ENCODE results near the gene CCNQ. TPM values are rescaled to one million over a fixed set of nuclear protein-coding genes. Genes with fewer than 3 reads are reported as not detected.

The CCNQ gene
- total RNA-seq, 4 donors from 2014 or later, result 18.0 to 32.2 (median 23.9) TPM

DNA sequence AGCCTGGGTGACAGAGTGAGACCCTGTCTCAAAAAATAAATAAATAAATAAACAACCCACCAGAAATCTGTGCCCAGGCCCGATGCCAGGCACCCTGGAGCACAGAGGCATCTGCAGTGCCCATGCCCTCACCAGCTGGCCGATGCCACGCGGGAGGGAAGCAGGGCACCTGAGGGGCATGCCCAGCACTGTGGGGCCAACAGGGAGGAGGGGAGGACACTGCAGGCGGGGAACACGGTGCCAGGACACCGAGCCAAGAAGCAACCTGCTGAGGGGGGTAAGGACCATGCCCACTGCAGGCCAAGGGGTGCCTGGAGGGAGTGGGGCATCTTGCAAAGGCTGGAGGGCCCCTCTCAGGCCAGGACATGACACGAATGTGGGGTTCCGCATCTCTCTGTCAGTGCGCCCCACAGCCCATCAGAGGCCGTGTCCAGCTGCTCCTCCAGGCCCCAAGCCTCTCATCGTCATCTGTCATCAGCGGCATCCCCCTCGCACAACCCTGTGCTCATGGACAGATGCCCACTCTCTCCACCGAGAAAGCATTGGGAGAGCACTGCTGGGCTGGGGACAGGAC is 34.8 kb upstream of the CCNQ start:
- Histone ChIP-seq H3K4me1 (no peaks in the 10 kb centered on the region), H3K27me3 (peaks cover 0 to 9% (median 0%) of the 10 kb centered on the region in 4 donors), H3K27ac (no peak overlapping the region), H3K36me3 (no peaks in the 10 kb centered on the region), H3K9me3 (no peaks in the 10 kb centered on the region), H3K4me3 (no peak overlapping the region)
- TF ChIP-seq POLR2A (IDR thresholded peaks at IDR 0.05) (no peak), CTCF (IDR thresholded peaks at IDR 0.05) (no peak)
- intact Hi-C loops (cut with DNase I), result no loop called here
- WGBS, 2 donors, result 78% methylated on average over 5 of the region's 15 CpGs; no CpG with 5 or more reads in 1 of the 2 donors
- DNase-seq, result no peak

DNA sequence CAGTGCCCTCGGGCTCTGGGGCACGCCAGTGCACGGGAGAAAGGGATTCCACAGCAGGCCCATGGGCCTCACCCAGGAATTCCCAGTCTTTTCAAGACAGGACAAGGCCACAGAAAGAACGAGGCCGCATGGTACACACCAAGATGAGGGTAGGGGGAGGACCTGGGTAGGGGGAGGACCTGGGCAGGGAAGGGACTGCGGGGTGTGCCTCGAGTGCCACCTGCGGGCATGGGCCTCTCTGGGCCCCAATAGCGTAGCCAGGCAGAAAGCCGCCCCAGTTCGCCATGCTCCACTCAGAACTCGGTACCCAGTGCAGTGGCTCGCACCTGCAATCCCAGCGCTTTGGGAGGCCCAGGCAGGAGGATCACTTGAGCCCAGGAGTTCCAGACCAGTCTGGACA is 34.1 kb upstream of the CCNQ start:
- DNase-seq, result no peak

DNA sequence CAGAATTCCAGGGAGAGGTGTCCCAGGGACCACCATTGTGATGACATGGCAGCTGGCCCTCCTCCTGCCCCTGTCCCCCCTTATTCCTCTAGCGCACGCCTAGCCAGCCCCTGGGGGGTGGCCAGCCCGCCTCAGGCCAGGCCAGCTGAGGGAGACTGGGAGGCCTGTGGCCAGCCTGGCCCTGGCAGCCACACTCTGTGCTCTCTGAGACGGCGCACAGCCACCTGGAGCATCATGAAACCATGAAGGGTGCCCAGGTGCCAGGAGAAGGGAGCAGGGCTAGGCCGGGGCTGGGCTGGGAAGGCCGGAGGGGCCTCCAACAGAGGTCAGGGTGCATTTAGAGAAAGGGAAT is 33.6 kb upstream of the CCNQ start:
- DNase-seq, result no peak
- no peak for TF ChIP-seq POLR2A (IDR thresholded peaks at IDR 0.05)
- no peak for TF ChIP-seq CTCF (IDR thresholded peaks at IDR 0.05)
- Histone ChIP-seq H3K27ac (no peak overlapping the region), H3K4me1 (no peaks in the 10 kb centered on the region), H3K27me3 (no peaks in the 10 kb centered on the region), H3K4me3 (no peak overlapping the region), H3K36me3 (no peaks in the 10 kb centered on the region), H3K9me3 (no peaks in the 10 kb centered on the region)
- WGBS, 2 donors, result 80% methylated on average over 2 of the region's 7 CpGs; no CpG with 5 or more reads in 1 of the 2 donors
- intact Hi-C loops (cut with DNase I), result no loop called here

More for the DNA sequence above, 34.1 kb upstream of the CCNQ start:
- H3K4me3 ChIP-seq, result no peak overlapping the region
- no peak overlapping the region for H3K27ac ChIP-seq
- H3K4me1 ChIP-seq, result no peaks in the 10 kb centered on the region
- H3K9me3 ChIP-seq, result no peaks in the 10 kb centered on the region
- H3K27me3 ChIP-seq, result peaks cover 0 to 2% (median 0%) of the 10 kb centered on the region in 4 donors
- intact Hi-C loops (cut with DNase I), result no loop called here
- 84 to 92% methylated on average over 8 of the region's 14 CpGs for WGBS, 2 donors
- no peaks in the 10 kb centered on the region for H3K36me3 ChIP-seq
- no peak for TF ChIP-seq POLR2A (IDR thresholded peaks at IDR 0.05)
- TF ChIP-seq CTCF (IDR thresholded peaks at IDR 0.05), result no peak

DNA sequence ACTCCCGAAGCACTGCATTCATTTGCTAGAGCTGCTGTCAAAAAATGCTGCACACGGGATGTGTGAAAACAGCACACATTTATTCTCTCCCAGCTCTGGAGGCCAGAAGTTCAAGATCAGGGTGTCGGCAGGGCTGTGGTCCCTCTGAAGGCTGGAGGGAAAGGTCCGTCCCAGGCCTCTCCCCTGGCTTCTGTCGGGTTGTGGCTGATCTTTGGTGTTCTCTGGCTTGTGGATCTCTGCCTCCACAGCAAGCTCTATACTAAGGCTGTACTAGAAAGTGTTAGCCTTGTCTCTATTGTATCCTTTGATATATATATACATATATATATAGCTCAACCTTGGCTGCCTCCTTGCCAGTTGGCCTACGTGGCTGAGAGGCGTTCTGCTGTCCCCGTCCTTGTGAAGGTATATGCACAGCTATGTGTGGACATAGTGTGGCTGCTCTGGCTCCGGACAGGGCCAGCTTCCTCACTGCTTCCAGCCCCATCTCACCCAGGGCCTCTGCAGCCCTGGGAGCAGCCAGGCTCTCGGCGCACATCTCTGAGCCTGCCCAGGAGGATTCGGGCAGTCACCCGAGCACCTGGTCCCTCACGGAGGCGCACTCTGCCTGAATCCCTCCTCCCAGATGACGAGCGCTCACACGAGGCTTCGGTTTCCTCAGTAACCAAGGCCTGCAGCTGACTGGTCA is 33.1 kb upstream of the CCNQ start:
- Histone ChIP-seq H3K4me3 (no peak overlapping the region), H3K4me1 (no peaks in the 10 kb centered on the region), H3K36me3 (no peaks in the 10 kb centered on the region), H3K27ac (no peak overlapping the region), H3K9me3 (no peaks in the 10 kb centered on the region), H3K27me3 (no peaks in the 10 kb centered on the region)
- TF ChIP-seq POLR2A (IDR thresholded peaks at IDR 0.05) (no peak), CTCF (IDR thresholded peaks at IDR 0.05) (no peak)
- 96 to 100% methylated on average over 2 to 16 of the region's 19 CpGs for WGBS, 2 donors
- no peak for DNase-seq
- intact Hi-C loops (cut with DNase I), result no loop called here

- H3K9me3 ChIP-seq, result no peaks in the 10 kb centered on the region
- no peak overlapping the region for H3K4me3 ChIP-seq
- no peaks in the 10 kb centered on the region for H3K36me3 ChIP-seq
- no peaks in the 10 kb centered on the region for H3K4me1 ChIP-seq
- TF ChIP-seq POLR2A (IDR thresholded peaks at IDR 0.05), result no peak
- no peak for DNase-seq
- no peak overlapping the region for H3K27ac ChIP-seq
- intact Hi-C loops (cut with DNase I), result no loop called here
- H3K27me3 ChIP-seq, result no peaks in the 10 kb centered on the region
- 88 to 95% methylated on average over 2 of the region's 2 CpGs for WGBS, 2 donors
Observed at GRCh38 chrX:153631346-153631745, 32.4 kb upstream of the CCNQ start.
